ENCODE results near the gene CNTLN.

Gene CNTLN, protein sequence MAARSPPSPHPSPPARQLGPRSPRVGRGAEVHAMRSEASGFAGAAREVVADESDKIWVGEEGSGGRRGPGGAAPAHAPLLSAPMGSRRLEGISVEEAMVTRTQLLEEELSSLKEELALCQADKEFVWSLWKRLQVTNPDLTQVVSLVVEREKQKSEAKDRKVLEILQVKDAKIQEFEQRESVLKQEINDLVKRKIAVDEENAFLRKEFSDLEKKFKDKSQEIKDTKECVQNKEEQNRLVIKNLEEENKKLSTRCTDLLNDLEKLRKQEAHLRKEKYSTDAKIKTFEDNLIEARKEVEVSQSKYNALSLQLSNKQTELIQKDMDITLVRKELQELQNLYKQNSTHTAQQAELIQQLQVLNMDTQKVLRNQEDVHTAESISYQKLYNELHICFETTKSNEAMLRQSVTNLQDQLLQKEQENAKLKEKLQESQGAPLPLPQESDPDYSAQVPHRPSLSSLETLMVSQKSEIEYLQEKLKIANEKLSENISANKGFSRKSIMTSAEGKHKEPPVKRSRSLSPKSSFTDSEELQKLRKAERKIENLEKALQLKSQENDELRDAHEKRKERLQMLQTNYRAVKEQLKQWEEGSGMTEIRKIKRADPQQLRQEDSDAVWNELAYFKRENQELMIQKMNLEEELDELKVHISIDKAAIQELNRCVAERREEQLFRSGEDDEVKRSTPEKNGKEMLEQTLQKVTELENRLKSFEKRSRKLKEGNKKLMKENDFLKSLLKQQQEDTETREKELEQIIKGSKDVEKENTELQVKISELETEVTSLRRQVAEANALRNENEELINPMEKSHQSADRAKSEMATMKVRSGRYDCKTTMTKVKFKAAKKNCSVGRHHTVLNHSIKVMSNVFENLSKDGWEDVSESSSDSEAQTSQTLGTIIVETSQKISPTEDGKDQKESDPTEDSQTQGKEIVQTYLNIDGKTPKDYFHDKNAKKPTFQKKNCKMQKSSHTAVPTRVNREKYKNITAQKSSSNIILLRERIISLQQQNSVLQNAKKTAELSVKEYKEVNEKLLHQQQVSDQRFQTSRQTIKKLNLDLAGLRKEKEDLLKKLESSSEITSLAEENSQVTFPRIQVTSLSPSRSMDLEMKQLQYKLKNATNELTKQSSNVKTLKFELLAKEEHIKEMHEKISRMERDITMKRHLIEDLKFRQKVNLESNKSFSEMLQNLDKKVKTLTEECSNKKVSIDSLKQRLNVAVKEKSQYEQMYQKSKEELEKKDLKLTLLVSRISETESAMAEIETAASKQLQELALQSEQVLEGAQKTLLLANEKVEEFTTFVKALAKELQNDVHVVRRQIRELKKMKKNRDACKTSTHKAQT (N-terminal part only)

GRCh38 chr9:17134396-17135294, at the start of gene CNTLN:
TSS of gene CNTLN (plus strand) at chr9:17135040. CDS start at chr9:17135066, 26 bp downstream.
- peak; percentile 79 for DNase-seq

DNA sequence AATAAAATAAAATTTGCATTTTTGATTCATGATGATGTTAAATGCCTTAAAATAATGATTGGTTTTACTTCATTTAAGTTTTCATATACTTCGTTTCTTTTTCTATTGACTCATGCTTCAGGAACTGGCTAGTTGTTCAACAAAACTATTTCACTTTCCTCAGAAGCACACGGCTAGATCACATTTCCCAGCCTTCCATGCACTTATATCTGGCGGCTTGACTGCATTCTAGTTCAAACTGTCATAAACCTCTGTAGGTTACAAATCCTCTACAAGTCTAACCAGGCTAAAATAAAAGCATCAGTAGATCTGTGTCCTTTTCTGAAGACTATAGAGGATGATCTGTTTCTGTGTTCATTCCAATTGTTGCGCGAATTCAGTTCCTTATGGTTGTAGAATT, 46.3 kb upstream of the CNTLN start:
- DNase-seq: no peak

DNA sequence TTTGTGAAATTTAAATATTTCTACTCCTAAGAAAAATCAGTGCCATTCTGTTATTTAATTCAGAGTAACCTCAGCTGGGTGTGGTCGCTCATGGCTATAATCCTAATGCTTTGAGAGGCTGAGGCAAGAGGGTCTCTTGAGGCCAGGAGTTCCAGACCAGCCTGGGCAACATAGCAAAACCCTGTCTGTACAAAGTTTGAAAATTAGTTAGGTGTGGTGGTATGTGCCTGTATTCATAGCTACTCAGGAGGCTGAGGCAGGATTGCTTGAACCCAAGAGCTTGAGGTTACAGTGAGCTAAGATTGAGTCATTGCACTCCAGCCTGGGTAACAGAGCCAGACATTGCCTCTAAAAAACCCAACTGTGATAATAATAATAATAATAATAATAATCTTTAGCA, 44.8 kb upstream of the CNTLN start:
- no peak for DNase-seq

DNA sequence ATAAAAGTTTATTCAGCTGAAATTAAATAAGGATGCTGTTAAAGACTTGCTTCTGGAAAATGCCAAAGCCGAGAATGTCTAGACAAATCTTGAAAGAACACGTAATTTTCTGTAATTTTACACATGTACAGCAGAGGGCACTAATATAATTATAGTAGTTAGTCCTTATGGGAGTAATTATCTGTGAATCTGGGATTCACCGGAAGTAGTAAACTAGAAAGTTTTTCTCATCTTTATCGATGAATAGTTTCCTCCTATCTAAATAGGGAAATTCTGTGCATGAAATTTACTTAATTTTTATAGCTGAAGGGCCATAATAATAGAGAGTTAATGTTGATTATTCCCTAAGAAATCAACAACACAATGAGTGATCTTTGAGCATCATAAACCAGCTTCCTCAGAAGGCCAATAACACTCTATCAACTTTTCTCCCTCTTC, 18.4 kb upstream of the CNTLN start:
- peak; percentile 73 for DNase-seq

DNA sequence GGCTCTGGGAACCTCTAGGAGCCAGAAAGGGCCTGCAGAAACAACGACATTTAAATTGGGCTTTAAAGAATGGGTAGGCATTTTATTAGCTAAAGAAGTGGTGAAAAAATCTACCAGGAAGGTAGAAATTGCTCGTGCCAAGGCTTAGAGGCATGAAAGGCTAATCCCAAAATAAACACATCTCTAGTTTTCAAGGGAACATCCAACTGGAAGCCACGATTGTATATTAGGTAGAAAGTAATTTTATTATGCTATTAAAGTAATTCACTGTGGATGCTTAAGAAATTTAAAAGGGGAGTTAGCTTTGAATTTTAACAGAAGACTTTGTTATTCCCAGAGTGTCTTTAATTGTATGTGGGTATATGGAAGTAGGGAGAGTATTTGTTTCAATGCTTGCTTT, 17.5 kb upstream of the CNTLN start:
- DNase-seq: no peak

- no peak for DNase-seq
Observed at GRCh38 chr9:17120203-17120602, 14.6 kb upstream of the CNTLN start.

DNA sequence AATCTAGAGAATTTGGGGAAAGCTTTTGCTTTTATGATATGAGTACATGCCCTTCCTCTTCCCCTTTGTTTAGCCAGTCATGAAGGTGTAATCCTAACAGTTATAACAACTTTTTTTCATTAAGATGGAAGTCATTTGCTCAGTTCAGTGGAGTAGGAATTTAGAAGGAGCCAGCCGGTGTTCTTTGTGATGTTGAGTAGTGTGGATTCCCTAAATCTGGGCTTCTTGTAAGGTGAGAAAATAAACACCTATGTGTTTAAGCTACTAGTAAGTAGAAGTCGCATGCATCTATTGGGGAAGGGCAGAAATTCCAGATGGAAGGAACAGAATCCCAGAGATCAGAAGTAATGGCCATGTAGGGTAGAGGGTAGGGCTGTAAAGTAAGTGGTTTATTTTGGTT, 13.6 kb upstream of the CNTLN start:
- DNase-seq: no peak

DNA sequence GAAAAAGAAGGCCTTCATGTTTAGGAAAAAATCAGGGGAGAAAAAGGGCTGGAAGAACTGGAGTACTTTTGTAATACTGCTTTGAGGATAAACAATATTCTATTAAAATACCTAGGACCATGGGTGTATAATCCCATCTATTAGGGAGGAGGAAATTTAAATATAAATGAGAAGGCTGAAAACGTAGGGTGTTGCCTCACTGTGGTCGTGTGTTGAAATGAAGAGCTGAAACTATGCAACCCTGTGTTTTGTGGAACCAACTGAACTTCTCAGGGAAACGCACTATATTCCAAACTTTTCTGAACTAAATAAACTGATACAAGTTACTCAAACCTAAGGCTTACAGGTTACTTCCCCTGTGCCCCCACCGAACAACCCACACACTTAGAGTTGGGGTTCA, 4.5 kb upstream of the CNTLN start:
- DNase-seq: no peak

- DNase-seq: no peak
Observed at GRCh38 chr9:17130725-17131124, 4.1 kb upstream of the CNTLN start.

GRCh38 chr9:17131494-17131893, 3.3 kb upstream of the CNTLN start:
- DNase-seq: no peak

- DNase-seq: peak; percentile 67
Observed at GRCh38 chr9:17135295-17136160, 688 bp downstream of the CNTLN start.

DNA sequence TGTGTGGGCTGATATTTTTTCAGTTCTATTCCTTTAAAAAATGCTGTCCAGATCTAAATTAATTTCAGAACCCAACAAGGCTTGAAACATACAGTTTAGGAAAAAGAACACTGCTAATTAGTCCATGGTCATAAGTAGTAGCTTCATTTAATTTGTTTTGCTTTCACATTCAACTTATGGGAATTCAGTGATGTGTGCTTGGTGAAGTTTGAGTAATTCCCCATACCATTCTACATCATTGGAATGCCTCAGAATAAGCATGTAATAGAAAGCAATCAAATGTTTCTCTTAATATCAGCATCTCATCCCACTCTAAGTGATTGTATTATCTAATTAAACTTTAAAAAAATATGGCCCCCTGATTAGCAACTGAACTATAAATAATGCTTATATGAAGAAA, 2.7 kb downstream of the CNTLN start:
- DNase-seq: no peak

DNA sequence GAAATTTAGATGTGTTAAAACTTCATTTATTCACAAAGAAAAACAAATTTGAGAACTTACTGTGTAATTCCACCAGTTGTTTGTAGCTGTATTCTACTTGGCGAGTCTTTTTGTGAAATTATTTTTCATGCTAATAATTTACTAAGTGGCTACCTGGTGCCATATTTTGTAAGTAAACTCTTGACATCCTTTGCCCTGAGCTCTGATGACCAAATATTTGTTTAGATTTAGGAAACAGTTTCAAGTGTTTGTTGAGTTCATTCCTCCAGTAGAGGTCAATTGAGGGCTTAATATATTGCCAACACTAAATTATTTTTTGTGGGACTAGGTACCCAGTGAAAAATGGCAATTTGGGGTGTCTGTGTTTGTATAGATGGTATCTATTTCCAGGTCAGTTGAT, 3.7 kb downstream of the CNTLN start:
- no peak for DNase-seq

- DNase-seq: no peak
Observed at GRCh38 chr9:17140418-17140817, 5.6 kb downstream of the CNTLN start.

- DNase-seq: no peak
Observed at GRCh38 chr9:17148324-17148723, 13.5 kb downstream of the CNTLN start.

DNA sequence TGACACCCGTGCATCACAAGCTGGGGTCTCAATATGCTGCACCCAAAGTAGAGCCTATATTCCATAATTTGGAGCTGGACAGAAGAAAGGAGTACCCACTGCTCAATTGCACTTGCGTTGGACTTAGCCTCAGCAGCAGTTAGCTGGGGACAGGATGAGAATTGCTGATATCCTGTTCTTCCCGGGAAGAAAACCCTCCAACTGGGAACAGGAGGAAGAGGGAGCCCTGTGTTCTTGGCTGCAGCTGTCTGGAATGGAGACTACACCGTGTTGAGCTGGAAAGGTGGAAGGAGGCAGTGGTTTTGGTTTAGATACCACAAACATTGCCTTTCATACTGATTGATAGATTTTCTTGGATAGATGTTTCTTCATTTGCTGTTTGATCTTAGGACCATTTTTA, 24.6 kb downstream of the CNTLN start:
- DNase-seq: no peak

DNA sequence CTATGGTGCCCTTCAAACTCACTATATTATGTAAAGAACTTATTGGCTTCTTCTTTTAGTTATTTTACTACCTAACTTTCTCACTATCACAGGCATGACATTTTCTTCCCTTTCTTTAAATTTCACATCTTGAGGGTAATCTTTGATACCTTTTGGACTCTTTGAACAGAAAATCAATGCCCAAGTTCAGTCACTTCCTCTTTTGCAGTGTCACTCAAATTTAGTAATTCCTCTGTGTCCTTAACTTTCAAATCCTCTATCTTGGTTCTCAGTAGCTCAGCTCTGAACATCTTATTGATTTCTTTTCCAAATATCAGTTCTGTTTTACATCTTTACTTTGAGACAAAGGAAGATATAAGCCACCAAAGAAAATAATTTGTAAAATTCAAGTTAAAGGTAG, 25.5 kb downstream of the CNTLN start:
- DNase-seq: no peak

- DNase-seq: no peak
Observed at GRCh38 chr9:17165764-17166163, 30.9 kb downstream of the CNTLN start.

DNA sequence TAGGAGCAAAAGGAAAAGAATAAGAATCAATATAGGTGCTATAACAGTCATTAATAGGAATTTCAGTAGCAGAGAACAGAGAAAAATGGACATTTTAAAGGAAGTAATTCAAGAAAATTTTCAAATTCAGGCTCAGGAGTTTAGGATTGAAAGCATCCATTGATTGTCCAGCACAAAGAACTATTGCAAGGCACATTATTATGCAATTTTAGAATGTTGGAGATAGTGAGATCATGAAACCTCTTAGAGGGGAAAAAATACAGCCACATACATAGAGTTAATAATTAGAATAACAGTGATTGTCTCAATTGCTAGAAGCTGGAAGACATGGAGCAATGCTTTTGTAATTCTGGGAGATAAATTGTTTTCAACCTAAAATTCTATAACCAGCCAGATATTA, 31.5 kb downstream of the CNTLN start:
- no peak for DNase-seq

GRCh38 chr9:17171309-17172094, 36.7 kb downstream of the CNTLN start:
- DNase-seq: no peak
